NCI-H1694 treated with DMSO at 0.1 percent for 48 hours (cell line): ENCODE results near the gene DBN1.
A peak's percentile ranks its signal among the peaks of the same experiment; 100 is the strongest.

Experiments
- DNase-seq: peaks from one replicate; lab custom pipeline; 2025; lab: John Stamatoyannopoulos, UW

DBN1 gene

GRCh38 chr5:177472460-177473442 is 683 bp downstream of the DBN1 start:
- no peak for DNase-seq

- no peak for DNase-seq
Measured at GRCh38 chr5:177471610-177472356, 1.7 kb downstream of the DBN1 start.

DNA sequence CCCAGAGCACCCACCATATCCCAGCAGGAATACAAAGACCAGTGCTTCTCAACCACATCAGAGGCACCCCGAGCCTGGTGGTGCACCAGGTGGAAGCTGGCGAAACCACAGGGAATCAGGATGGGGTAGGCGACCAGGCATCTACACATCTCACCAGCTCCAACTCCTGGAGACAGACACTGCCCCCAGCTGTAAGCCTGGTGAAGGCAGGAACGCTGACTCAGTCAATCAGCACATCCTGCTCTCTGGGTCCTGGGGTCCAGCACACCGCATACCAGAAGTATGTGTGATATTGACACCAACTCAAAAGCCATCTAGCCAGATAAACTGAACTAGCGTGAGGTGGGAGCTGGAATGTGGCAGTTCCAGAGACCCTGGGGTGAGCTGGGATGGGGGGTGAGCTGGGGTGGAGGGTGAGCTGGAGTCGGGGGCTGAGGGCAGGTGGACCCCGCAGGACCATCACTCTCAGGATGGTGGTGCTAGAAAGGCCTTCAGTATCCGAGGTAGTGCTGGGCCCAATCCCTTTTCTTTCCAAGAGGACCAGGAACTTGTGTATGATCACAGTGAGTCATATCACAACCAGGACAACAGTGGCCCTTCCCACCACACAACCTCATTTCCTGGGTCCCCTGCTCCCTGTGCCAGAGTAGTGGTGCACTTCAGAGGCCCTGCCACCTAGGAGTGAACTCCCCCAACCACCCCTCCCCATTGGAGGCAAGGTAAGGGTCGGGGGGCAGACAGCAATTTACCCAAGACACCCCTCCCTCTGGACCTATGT is 2.5 kb downstream of the DBN1 start:
- no peak for DNase-seq

DNA sequence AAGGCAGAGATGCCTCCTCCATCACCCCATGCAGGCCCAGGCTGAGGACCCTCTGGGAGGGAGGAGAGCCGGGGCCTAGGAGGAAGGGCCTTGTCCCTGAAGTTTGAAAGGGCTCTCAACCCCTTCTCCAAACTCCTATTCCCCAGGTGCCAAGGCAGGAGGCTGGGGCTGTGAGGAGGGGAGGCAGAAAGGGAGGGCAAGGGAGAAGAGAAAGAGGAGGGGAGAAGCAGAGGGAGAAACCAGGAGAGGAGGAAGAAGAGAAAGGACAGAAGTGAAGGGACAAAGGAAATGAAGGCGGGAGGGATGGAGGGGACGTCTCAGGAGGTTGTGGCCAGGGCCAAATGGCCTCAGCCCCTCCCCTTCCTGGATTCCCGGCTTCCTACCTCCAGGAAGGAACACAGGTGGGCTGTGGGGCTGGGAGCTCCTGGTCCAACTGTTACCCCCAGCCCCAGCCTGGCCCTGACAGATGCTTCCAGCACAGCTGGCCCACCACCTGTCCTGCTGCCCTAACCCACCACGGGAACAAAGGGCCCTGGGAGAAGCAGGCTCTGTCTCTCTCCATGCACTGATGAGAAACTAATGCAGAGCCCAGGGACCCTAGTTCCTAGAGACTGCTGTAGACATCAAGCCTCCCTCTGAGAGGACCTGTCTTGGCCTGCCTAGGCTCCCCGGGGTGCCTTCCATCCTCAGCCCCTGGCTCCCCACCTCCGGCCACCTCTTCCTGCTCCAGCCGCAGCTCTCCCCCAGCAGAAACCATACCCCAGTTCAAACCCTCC is 3.5 kb downstream of the DBN1 start:
- DNase-seq, result no peak

GRCh38 chr5:177468685-177469628 is 4.5 kb downstream of the DBN1 start:
- no peak for DNase-seq

GRCh38 chr5:177468329-177468684 is 5.1 kb downstream of the DBN1 start:
- DNase-seq, result no peak

- DNase-seq, result no peak
Measured at GRCh38 chr5:177467436-177467835, 6.0 kb downstream of the DBN1 start.

GRCh38 chr5:177466861-177467260 is 6.6 kb downstream of the DBN1 start:
- no peak for DNase-seq

GRCh38 chr5:177465044-177465443 is 8.4 kb downstream of the DBN1 start:
- DNase-seq, result no peak

GRCh38 chr5:177462021-177462670 is 11.3 kb downstream of the DBN1 start:
- no peak for DNase-seq

- no peak for DNase-seq
Measured at GRCh38 chr5:177459819-177460628, 13.4 kb downstream of the DBN1 start.

- DNase-seq, result no peak
Measured at GRCh38 chr5:177459357-177459756, 14.1 kb downstream of the DBN1 start.

DNA sequence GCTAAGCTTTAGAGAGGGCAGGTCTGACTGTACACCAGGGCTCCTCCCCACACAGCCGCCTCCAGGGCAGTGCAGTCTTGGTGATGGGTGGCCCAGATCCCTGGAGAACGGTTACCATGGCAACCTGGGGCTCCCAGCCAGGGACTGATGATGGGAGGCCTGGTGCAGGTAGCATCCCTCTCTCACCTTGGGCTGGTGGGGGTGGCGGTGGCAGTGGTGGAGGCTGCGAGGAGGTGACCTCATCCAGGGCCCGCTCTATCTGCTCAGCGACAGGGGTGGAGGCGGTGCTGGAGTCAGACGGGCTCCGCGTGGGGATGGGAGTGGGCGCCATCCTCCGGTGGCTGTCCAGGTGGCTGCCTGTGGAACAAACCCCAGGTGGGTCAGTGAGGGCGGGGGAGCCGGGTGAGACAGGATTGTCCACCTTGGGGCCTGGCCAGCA is 14.5 kb downstream of the DBN1 start:
- no peak for DNase-seq

DNA sequence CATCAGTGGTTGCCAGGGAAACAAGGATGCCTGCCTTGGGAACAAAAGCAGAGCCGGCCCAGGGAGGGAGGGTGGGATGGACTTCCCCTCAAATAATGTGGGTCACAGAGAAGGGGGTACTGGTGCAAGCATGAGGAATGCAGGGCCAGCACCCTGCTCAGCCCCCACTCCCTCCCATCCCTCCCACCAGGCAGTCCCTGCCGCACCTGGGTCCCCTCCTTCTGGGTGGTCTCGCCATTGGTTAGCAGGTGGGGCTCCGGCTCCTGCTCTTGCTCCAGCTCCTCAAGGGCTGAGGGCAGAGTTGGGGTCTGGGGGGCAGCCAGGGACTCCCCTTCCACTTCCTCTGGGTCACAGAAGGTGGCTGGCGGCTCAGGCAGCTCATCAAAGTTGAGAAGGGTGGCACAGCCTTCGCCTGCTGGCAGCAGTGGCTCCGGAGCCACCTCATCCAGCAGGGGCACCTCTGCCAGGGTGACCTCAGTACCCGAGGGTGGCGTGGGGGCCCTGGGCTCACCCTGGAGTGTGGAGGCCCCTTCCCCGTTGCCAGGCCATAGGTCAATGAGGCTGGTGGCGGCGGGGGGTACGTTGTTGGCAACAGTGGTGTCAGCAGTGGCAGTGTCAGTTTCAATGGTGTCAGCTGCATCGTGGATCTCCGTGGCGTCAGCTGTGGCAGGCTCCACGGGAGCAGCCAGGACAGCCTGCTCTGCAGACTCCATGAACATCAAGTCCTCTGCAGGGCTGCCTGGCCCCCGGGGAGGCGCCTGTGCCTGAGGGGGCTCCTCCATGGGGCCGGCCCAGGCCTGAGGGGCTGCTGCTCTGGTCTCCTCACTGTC is 15.4 kb downstream of the DBN1 start:
- DNase-seq, result no peak

- DNase-seq, result peak; percentile 73
Measured at GRCh38 chr5:177456976-177457851, 16.2 kb downstream of the DBN1 start.

DNA sequence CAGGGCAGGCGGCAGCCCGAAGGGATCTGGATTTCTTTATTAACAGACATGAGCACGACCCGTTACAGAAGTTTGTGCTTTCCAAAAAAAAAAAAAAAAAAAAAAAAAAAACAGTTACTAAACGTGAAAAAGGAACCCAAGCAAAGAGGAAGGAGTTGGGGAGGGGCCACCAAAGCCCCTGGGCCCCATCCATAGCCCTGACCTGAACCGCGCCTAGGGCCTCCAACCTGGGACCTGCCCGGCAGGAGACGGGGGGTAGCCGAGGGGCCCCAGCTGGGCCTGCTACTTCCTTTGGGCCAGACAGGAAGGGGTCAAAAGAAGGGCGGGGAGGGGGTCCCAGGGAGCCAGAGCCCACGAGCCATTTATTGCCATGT is 16.9 kb downstream of the DBN1 start:
- DNase-seq, result no peak
